ENCODE results near the gene ASB10.

ASB10 gene, protein sequence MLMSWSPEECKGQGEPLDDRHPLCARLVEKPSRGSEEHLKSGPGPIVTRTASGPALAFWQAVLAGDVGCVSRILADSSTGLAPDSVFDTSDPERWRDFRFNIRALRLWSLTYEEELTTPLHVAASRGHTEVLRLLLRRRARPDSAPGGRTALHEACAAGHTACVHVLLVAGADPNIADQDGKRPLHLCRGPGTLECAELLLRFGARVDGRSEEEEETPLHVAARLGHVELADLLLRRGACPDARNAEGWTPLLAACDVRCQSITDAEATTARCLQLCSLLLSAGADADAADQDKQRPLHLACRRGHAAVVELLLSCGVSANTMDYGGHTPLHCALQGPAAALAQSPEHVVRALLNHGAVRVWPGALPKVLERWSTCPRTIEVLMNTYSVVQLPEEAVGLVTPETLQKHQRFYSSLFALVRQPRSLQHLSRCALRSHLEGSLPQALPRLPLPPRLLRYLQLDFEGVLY

DNA sequence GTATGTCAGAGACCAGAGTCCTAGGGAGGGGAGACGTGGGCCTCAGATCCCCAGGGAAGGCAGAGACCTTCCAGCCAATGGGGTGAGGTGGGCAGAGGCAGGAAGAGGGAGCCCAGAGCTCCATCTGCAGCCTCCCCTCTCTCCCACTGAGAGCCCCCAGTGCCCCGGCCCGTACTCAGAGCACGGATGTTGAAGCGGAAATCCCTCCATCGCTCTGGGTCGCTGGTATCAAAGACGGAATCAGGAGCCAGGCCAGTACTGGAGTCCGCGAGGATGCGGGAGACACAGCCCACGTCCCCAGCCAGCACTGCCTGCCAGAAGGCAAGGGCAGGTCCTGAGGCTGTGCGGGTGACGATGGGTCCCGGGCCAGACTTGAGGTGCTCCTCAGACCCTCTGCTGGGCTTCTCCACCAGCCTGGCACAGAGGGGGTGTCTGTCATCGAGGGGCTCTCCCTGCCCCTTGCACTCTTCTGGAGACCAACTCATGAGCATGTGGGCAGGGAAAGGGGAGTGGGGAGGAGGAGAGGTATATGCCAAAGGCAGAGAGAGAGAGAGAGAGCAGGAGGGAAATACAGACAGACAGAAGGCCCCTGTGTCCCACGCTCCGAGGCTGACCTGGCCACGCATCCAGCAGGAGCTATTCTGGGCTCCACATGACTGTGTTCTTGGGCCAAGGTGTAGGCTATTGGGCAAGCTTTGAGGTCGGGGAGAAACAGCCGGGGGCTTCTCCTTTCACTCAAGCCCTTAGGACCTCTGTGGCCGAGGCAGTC, at the start of gene ASB10:
ASB10 (minus strand) TSS at position 611 of the 769 bp plus-strand sequence; CDS start at position 491, 120 bp downstream.
- no peak for DNase-seq (ENCODE audit: low read depth in 1 of 2, low spot score in 1 of 2)

DNA sequence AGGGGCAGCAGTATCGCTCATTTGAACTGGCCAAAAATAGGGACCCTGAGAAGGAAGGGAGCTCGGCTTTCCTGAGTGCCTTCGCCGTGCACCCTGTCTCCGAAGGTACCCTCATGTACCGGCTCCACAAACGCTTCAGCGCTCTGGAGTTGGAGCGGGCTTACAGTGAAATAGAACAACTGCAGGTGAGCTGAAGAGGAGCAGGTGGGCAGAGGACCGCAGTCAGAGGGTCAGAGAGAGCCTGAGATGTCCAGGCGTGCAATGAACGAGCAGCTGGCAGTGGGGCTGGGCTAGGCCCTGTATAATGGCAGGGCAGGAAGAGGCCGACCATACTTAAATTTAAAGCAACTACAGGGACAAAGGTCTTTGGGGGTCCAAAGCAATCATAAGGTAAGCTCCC, 49.4 kb upstream of the ASB10 start:
- DNase-seq (ENCODE audit: low read depth in 1 of 2, low spot score in 1 of 2) = no peak

DNA sequence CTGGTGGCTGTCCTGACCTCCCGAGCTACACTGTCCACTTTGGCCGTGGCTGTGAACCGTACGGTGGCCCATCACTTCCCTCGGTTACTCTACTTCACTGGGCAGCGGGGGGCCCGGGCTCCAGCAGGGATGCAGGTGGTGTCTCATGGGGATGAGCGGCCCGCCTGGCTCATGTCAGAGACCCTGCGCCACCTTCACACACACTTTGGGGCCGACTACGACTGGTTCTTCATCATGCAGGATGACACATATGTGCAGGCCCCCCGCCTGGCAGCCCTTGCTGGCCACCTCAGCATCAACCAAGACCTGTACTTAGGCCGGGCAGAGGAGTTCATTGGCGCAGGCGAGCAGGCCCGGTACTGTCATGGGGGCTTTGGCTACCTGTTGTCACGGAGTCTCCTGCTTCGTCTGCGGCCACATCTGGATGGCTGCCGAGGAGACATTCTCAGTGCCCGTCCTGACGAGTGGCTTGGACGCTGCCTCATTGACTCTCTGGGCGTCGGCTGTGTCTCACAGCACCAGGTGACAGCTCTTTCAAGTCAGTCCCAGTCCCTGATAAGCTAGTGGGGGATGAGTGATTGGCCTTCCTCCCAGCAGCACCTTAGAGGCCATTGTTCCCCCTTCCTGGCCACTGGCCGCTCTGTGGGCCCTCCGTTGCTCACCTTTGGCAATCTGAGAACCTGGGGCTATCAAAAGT, 48.2 kb upstream of the ASB10 start:
- no peak for DNase-seq (ENCODE audit: low read depth in 1 of 2, low spot score in 1 of 2)

DNA sequence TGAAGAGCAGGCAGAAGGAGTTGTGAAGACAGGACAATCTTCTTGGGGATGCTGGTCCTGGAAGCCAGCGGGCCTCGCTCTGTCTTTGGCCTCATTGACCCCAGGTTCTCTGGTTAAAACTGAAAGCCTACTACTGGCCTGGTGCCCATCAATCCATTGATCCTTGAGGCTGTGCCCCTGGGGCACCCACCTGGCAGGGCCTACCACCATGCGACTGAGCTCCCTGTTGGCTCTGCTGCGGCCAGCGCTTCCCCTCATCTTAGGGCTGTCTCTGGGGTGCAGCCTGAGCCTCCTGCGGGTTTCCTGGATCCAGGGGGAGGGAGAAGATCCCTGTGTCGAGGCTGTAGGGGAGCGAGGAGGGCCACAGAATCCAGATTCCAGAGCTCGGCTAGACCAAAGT, 46.8 kb upstream of the ASB10 start:
- DNase-seq (ENCODE audit: low read depth in 1 of 2, low spot score in 1 of 2) = no peak

DNA sequence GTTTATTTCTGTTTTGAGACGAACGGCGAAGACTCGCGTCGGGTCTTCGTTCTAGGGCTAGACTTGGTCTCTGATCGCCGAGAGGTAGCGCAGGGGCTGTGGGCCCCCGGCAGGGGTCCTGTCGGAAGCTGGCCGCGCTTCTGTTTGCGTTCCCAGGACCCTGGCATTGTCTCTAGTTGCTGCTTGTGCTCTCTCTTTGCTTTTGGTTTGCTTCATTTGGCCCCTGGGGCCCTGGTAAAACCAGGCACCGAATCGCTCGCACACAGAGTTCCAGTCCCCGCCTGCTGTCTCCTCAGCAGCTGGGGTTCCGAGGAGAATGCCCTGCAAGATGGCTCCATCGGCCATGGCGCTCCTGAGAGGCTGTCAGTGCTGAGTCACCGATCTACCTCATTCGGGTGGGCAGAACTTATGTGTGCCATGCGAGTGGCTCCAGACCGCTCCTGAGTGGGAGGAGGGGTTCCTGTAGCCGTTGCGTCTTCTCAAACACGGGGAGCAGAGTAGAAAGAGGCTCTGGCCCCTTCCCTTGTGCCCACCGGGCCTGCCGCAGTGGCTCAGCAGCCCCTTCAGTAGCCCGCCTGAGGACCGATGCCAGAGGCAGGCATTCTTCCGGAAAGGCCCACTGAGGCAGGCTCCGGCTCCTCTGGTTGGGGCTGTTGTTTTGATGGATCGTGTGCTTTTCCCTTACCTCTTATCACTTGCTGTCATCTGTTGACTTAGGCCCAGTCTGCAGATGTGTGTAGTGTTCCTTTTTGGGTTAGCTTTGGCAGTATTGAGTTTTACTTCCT, 46.1 kb upstream of the ASB10 start:
- DNase-seq (ENCODE audit: low read depth in 1 of 2, low spot score in 1 of 2) = peak; percentile 40 to 55

DNA sequence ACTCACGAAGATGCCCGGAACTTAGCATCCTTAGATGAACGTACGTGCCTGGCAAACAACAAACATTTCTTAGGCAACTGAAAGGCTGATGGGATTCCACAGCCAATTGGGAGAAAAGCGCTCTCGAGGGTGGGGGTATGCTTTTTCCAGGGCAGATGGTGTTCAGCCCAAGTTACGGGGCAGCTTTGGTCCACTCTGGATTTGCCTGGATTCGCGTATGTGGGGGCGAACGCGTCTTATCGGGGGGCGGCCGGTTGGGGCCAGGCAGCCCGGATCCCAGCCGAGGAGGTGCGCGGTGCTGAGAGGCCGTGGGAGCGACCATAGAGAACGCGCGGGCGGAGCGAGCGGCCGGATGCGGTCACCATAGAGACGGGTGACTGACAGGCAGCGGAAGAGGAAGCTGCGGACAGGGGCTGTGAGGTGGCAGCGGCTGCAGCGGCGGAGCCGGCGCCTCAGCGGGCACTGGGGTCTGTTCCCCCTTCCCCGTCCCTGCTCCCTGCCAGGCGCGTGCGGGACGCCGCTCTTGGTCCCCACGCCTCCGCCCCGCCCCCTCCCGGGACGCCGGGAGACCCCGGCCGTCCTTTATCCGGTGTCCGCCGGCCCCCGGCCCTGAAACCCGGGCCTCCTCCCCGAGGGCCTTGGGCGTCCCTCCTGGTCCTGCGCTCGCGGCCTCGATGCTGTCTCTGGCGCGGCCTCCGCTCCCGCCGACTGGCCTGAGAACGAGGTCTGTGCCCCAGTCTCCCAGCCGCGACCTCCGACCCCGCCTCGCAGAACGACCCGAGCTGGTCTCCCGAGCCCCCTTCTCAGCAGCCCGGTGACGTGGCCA, 45.3 kb upstream of the ASB10 start, which contains the start of gene CHPF2:
CHPF2 (plus strand) TSS at position 393 of the 826 bp plus-strand sequence. CDS start 1,529 bp downstream, outside the sequence.
- peak; percentile 76 to 80 for DNase-seq (ENCODE audit: low read depth in 1 of 2, low spot score in 1 of 2)

DNA sequence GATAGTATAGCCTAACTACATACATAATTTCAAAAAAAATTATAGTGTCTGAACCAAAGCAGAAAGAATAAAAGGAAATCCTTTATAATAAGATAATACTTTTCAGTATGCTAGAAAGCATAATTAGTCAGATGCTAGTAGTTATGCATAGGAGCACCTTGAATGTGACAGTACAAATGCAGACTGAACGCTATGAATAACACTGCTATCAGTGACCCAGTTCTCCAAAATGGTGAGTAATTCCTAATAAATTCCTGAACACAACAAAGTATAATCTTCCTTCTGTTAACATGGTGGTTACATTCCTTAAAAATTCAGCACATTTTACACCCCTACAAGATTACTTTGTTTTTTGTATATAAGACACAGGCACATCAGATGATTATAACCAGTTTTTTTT, 44.0 kb upstream of the ASB10 start:
- no peak for DNase-seq (ENCODE audit: low read depth in 1 of 2, low spot score in 1 of 2)

DNA sequence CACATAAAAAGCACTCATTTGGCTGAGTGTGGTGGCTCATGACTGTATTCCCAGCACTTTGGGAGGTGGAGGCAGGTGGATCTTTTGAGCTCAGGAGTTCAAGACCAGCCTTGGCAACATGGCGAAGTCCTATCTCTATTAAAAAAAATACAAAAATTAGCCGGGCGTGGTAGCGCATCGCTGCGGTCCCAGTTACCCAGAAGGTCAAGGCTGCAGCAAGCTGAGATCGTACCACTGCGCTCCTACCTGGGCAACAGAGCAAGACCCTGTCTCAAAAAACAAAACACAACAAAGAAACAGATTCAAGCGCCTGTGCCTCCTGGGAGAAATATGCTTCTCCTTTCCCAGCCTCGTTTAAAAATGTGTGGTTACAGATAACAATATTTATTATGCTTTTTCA, 42.2 kb upstream of the ASB10 start:
- DNase-seq (ENCODE audit: low read depth in 1 of 2, low spot score in 1 of 2) = no peak

DNA sequence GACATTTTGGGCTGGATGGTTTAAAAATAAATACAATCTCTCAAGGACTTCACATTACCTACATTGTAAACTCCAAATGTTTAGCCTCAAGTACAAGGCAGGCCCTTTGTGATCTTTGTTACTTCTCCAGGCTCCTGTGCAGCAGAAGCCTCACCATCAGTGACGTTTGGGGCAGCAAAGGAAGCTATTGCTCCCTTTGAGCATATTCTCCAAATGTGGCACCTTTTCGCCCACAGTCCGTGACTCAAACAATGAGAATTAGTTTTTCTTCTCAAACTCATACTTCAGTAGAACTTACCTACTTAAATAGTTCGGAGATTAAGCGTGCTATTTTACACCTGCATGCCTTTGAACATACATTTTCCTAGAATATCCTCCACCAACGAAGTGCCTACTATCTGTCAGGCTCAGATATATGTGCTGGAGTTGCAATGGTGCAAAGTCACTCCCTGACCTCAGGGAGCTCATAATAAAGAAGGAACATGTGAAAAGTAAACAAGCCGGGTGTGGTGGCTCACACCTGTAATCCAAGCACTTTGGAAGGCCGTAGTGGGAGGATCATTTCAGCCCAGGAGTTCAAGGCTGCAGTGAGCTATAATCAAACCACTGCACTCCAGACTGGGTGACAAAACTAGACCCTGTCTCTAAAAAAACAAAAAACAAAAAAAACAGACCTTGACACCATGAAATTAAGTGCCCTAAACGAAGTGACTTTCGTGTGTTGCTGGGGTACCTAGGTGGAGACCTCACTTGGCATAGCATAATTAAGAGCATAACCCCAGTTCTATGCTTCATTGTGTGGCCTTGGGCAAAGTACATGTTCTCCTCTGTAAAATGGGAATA, 41.2 kb upstream of the ASB10 start:
- DNase-seq (ENCODE audit: low read depth in 1 of 2, low spot score in 1 of 2) = no peak

DNA sequence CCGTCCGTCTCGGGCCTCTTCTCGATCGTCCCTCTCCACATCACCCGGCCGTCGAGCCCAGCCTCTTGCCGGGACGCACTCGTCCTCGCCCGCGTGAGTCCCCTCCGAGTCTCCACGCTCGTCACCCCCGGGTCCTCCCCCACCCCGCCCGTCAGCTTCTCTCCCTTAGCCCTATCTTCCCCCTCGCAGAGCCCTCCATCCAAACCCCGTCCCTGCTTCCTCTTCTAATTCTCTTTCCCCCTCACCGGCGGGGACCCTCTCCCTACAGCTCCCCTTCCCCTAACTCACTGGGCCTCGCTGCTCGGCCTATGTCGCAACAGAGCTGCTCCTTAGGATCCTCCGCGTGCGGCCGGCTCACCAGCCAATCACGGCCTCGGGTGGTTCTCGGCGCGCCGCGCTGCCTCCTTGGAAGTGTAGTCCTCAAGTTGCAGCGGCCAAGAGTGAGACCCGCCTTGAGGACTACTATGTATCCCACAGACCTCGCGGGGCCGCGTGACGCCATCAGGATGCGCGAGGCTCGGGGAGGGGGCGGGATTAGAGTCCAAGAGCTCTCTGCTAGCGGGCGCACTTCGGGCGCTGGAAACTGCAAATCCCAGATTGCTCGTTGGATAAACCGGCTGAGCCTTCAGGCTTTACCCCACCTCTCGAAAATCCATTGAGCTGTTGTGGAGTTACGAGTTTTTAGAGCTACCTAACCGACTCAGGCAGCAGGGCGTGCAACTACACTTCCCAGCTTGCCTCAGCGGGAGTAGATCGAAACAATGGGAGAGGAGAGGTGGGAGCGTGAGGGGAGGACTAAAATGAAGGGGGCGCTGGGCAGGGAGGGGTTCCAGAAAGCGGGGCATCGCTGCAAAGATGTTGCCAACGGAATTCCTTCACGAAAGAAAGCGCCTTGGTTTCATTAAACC, 40.1 kb upstream of the ASB10 start, which contains the start of gene ABCF2:
ABCF2 (minus strand) TSS at position 331 of the 908 bp plus-strand sequence. CDS start 747 bp downstream, outside the sequence.
- peak; percentile 94 to 98 for DNase-seq (ENCODE audit: low read depth in 1 of 2, low spot score in 1 of 2)

DNA sequence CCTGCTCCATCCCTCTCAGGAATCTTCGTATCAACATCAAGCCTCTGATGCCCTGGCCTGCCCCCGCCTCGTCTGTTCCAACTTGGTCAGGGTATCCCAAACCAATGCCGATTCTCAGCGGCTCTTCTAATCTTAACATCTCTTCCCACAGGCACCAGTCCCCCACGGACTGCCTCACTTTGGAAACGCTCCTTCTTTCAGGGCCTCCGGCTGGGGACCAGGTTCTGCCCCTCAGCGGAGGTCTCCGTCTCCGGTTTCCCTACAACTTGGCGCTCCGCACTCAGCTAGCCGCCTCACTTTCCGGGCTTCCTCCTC, 39.5 kb upstream of the ASB10 start:
- no peak for DNase-seq (ENCODE audit: low read depth in 1 of 2, low spot score in 1 of 2)

DNA sequence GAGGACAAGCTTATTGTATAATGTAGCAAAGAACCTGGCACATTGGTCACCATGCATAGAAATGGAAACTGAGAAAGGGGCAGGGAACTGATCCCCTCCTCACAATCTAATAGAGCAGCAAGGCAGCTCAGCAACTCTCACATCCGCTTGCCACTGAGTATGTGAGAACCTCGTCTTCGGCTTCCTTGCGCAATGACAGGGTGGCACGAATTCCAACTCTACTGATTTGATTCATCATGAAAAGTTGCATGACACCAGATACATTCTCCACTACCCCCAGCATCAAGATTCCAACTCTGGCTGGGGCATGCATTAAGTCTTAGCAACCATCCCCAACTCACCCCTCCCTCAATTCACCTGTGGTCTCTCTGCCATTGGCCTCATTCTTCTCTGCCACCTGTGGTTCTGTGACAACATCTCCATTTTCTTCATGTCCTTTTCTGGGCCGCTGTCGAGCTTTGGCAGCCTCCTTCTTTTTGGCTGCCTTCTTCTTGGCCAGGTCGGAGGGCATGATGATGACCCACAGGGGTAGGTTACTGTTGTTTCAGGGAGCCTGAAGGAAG, 39.0 kb upstream of the ASB10 start:
- no peak for DNase-seq (ENCODE audit: low read depth in 1 of 2, low spot score in 1 of 2)

DNA sequence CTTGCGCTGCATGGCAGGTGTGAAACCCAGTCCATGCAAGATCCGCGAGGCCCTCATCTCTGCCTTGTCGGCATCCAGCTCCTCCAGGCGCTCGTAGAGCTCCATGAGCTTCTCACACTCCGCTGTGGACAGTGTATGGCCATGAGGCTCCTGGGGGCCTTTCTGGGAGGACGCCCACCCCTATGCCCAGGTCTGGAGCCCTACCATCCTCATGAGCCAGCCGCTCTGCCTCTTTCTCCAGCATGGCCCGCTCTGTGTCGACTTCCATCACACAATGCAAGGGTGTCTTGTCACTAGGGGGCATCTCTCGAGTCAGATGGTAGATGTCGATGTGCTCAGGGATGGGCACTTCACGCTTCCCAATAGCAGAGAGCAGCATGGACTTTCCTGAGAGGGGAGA, 36.7 kb upstream of the ASB10 start:
- no peak for DNase-seq (ENCODE audit: low read depth in 1 of 2, low spot score in 1 of 2)

DNA sequence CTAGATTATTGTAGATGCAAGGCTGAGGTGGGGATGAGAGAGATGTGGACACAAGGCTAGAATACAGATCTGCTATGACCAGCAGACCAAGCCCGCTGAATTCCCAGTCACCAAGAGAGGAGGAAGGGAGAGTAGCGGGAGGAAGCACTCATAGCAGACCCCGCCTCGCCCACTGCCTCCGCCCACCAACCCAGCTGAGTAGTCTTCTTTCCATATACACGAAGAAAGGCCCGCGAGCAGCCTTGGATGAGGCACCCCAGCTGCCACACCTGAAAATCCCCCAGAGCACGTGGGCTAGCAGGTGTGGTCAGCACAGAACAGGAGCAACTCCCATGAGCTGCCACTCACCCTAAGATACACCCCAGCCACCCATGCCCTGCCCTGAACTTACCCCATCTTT, 31.1 kb upstream of the ASB10 start:
- no peak for DNase-seq (ENCODE audit: low read depth in 1 of 2, low spot score in 1 of 2)

DNA sequence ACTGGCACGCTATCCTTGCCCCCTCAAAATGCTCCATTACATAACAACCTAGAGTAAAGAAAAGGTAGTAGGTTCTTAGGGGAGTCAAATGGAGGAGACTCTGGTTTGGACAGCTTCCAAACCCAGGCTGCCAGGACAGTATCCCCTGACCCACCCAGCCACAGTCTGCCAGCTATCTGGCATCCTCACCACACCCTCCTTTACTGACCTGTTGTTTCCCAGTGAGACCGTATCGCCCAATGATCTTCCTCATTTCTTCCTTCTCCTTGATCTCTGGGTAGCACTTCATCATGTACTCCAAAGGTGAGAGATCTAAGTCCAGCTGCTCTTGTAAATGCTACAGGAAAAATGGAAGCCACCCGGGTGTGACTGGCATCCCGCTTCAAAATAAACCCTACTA, 28.3 kb upstream of the ASB10 start:
- DNase-seq (ENCODE audit: low read depth in 1 of 2, low spot score in 1 of 2) = no peak

DNA sequence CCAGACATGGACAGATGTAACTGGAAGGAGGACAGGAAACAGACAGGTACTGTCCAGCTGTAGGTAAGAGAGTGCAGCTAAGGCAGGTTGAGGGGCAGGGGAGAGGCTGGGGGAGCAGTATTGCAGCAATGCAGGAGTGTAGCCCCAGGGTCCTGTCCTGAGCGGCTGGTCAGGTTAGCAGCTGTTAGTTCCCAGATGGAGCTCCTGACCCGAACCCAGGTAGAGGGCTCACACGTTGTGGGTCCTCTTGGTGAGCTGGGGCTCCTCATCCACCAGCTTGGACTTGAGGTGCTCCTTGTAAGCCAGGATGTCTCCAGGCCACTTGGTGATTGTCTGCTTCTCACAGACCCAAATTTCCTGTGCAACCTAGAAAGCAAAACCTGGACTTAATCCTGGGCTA, 26.8 kb upstream of the ASB10 start:
- DNase-seq (ENCODE audit: low read depth in 1 of 2, low spot score in 1 of 2) = no peak

DNA sequence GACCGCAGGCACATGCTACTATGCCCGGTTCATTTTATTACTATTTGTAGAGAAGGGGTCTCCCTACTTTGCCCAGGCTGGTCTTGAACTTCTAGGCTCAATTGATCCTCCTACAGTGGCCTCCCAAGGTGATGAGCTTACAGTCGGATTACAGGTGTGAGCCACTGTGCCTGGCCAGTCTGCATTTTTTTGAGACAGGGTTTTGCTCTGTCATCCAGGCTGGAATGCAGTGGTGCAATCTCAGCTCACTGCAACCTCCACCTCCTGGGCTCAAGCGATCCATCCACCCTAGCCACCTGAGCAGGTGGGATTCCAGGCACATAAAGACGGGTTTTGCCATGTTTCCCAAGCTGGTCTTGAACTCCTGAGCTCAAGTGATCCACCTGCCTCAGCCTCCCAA, 25.6 kb upstream of the ASB10 start:
- no peak for DNase-seq (ENCODE audit: low read depth in 1 of 2, low spot score in 1 of 2)

All from stimulated activated CD4-positive, alpha-beta T cell treated with anti-CD3 and anti-CD28 coated beads, Interleukin-15, amount 100 ng/mL, for 1 hour (primary cell).